Stimulated activated naive CD8-positive, alpha-beta T cell treated with anti-CD3 and anti-CD28 coated beads, Interleukin-15, Interleukin-2, amounts not matched to agents 100 ng/mL and 50 ng/mL, for 24 hours (primary cell): ENCODE data around the gene CDIP1.

ENCODE experiments used
- H3K27ac Mint-ChIP-seq: one replicate; pipeline ENCODE4 v1.8.0; 2021; ENCODE audit warnings: mild to moderate bottlenecking, mixed read lengths
- H3K27me3 Mint-ChIP-seq: one replicate; pipeline ENCODE4 v1.8.0; 2021; ENCODE audit warnings: mixed read lengths
- H3K36me3 Mint-ChIP-seq: one replicate; pipeline ENCODE4 v1.8.0; 2021; ENCODE audit warnings: low read depth, mixed read lengths
- H3K4me1 Mint-ChIP-seq: one replicate; pipeline ENCODE4 v1.8.0; 2021; ENCODE audit warnings: low read depth, mixed read lengths
- H3K4me3 Mint-ChIP-seq: one replicate; pipeline ENCODE4 v1.8.0; 2021; ENCODE audit warnings: mild to moderate bottlenecking, mixed read lengths
- H3K9me3 Mint-ChIP-seq: one replicate; pipeline ENCODE4 v1.8.0; 2021; ENCODE audit warnings: mixed read lengths

Gene CDIP1

GRCh38 chr16:4471869-4472268 lies 66.7 kb downstream of the CDIP1 start:
- no peaks in the 10 kb centered on the region for H3K9me3 Mint-ChIP-seq
- no peak overlapping the region for H3K27ac Mint-ChIP-seq
- peaks cover 29% of the 10 kb centered on the region for H3K4me1 Mint-ChIP-seq
- H3K36me3 Mint-ChIP-seq: peaks cover 14% of the 10 kb centered on the region
- no peak overlapping the region for H3K4me3 Mint-ChIP-seq
- H3K27me3 Mint-ChIP-seq: no peaks in the 10 kb centered on the region

DNA sequence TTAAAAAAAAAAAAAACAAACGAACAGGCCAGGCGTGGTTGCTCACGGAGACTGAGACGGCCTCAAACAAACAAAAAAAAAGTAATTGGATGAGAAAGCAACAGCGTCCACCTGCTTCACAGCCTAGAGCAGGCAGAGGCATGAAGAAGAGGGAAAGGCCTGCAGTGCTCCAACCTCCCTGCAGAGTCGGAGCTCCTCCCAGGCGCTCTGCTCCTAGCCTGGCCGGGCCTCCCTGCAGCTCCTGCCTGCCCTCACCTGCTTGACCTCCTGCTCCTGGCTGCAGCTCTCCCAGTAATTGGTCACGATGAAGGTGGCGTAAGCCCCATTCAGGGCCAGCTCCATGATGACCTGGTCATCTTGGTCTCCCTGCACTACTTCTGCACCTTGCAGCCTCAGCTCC lies 69.6 kb downstream of the CDIP1 start:
- H3K27me3 Mint-ChIP-seq: no peaks in the 10 kb centered on the region
- H3K27ac Mint-ChIP-seq: no peak overlapping the region
- H3K9me3 Mint-ChIP-seq: no peaks in the 10 kb centered on the region
- peaks cover 29% of the 10 kb centered on the region for H3K36me3 Mint-ChIP-seq
- peaks cover 30% of the 10 kb centered on the region for H3K4me1 Mint-ChIP-seq
- H3K4me3 Mint-ChIP-seq: no peak overlapping the region

DNA sequence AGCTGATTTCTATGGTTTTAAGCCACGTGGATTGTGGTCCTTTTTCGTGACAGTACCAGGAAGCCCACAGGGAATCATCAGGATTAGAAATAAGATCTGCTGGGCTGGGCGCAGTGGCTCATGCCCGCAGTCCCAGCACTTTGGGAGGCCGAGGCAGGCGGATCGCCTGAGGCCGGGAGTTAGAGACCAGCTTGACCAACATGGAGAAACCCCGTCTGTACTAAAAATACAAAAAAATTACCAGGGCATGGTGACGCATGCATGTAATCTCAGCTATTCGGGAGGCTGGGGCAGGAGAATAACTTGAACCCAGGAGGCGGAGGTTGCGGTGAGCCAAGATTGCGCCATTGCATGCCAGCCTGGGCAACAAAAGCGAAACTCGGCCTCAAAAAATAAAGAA lies 70.7 kb downstream of the CDIP1 start:
- peaks cover 24% of the 10 kb centered on the region for H3K4me1 Mint-ChIP-seq
- H3K9me3 Mint-ChIP-seq: no peaks in the 10 kb centered on the region
- no peak overlapping the region for H3K27ac Mint-ChIP-seq
- no peak overlapping the region for H3K4me3 Mint-ChIP-seq
- H3K36me3 Mint-ChIP-seq: peaks cover 29% of the 10 kb centered on the region
- H3K27me3 Mint-ChIP-seq: no peaks in the 10 kb centered on the region

- Mint-ChIP-seq H3K4me1 (peaks cover 19% of the 10 kb centered on the region), H3K4me3 (peak overlapping the region; percentile 52), H3K27ac (peak overlapping the region; percentile 86), H3K9me3 (no peaks in the 10 kb centered on the region), H3K36me3 (peaks cover 29% of the 10 kb centered on the region), H3K27me3 (no peaks in the 10 kb centered on the region)
Observed at GRCh38 chr16:4465977-4466779, 72.4 kb downstream of the CDIP1 start.

GRCh38 chr16:4463522-4464163 lies 74.9 kb downstream of the CDIP1 start:
- H3K27ac Mint-ChIP-seq: no peak overlapping the region
- H3K9me3 Mint-ChIP-seq: no peaks in the 10 kb centered on the region
- no peak overlapping the region for H3K4me3 Mint-ChIP-seq
- peaks cover 38% of the 10 kb centered on the region for H3K36me3 Mint-ChIP-seq
- no peaks in the 10 kb centered on the region for H3K27me3 Mint-ChIP-seq
- peaks cover 26% of the 10 kb centered on the region for H3K4me1 Mint-ChIP-seq

DNA sequence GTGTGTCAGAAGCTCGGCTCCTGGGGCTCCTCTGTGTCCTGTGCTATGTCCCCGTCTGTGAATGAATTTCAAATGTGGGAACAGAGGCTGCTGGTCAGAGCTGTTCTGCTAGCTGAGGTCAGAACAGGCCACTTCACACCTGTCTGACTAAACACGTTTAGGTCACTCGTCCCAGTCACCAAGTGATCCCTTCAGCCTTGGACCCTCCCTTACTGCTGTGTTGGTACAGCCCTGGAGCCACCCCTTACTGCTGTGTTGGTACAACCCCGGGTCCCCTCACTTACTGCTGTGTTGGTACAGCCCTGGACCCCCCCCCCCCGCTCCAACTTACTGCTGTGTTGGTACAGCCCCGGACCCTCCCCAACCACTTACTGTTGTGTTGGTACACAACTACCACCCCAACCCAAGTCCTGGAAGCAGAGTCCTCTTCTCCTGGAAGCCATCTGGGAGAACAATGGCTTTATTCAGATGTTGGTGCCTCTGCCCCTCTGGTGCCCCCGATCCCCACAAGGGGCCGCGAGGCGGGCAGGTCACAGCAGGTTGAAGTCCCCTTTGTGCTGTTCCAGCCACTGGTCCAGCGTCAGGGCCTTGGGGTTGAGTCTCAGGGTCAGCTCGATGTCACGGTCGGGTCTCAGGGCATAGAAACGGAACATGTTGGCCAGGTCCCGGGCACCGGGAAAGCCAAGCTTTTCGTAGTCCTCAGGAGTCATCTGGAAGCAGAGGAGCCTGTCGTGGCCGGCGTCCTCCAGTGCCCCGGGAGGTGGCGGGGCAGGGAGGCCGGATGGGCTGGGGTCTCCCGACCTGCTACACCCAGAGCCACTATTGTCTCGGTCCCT lies 77.1 kb downstream of the CDIP1 start:
- Mint-ChIP-seq H3K9me3 (no peaks in the 10 kb centered on the region), H3K27ac (no peak overlapping the region), H3K4me1 (peaks cover 20% of the 10 kb centered on the region), H3K27me3 (no peaks in the 10 kb centered on the region), H3K4me3 (no peak overlapping the region), H3K36me3 (peaks cover 42% of the 10 kb centered on the region)

DNA sequence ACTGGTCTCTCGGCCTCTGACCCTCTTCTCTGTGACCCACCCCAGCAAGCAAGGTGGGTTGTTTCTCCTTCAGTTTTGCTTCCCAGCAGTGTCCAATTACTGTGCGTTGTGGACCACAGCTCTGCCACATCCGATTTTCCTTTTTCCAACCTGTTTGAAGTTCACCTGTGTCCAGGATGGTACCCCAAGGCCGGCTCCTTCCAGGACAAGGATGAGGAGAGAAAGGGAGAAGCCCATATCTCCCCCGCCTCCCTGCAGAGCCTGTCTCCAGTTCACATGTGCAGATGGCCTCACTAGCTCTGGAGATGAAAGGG lies 77.7 kb downstream of the CDIP1 start:
- Mint-ChIP-seq H3K4me3 (no peak overlapping the region), H3K27ac (no peak overlapping the region), H3K36me3 (peaks cover 44% of the 10 kb centered on the region)

More for the DNA sequence above, 77.7 kb downstream of the CDIP1 start:
- Mint-ChIP-seq H3K27me3 (no peaks in the 10 kb centered on the region), H3K9me3 (no peaks in the 10 kb centered on the region), H3K4me1 (peaks cover 14% of the 10 kb centered on the region)
